OCI-LY7 (cell line): ENCODE measurements around the gene CCDC3. TPM values are rescaled to one million over a fixed set of nuclear protein-coding genes. Genes with fewer than 3 reads are reported as not detected.

Experiments
- BruUV-seq: library from RNA; stranded (reverse); fragments of 400-500 nt; replicated peaks from 2 replicates; lab custom pipeline; 2021; lab: Mats Ljungman, UMichigan
- CTCF ChIA-PET: fragments of 300-600 bp; sonication (Branson Sonifier 250); formaldehyde crosslinking; loops from one replicate; lab custom pipeline; 2022; ENCODE audit warnings: antibody characterized with exemption; ENCODE audit not compliant: unreplicated experiment; lab: Charles Lee
- POLR2A ChIA-PET: fragments of 300-600 bp; sonication (Branson Sonifier 250); formaldehyde crosslinking; loops from one replicate; lab custom pipeline; 2022; ENCODE audit warnings: antibody characterized with exemption; lab: Charles Lee
- DNase-seq: peaks from one replicate; pipeline ENCODE4 v3.0.0-alpha.2; 2015; ENCODE audit warnings: low spot score
- H2AFZ ChIP-seq: fragments of 200-600 bp; sonication (generic), shearing (Covaris generic); 2 replicates; pipeline ENCODE4 v1.6.1; 2014; ENCODE audit warnings: mild to moderate bottlenecking, antibody characterized with exemption, low read length, moderate library complexity
- H3K27ac ChIP-seq: fragments of 200-600 bp; sonication (generic); 2 replicates; pipeline ENCODE4 v1.5.1; 2014; ENCODE audit warnings: mixed run types, low read depth, mild to moderate bottlenecking, moderate library complexity, low read length, inconsistent platforms; ENCODE audit not compliant: poor library complexity, severe bottlenecking
- H3K36me3 ChIP-seq: fragments of 200-600 bp; sonication (generic); 2 replicates; pipeline ENCODE4 v1.6.1; 2014; ENCODE audit warnings: mild to moderate bottlenecking, antibody characterized with exemption, low read length, moderate library complexity, mixed read lengths; ENCODE audit not compliant: insufficient read depth
- H3K4me1 ChIP-seq: fragments of 200-600 bp; sonication (generic); 2 replicates; pipeline ENCODE4 v1.5.1; 2014; ENCODE audit warnings: mild to moderate bottlenecking, low read length; ENCODE audit not compliant: insufficient read depth, poor library complexity, severe bottlenecking
- H3K4me2 ChIP-seq: fragments of 200-600 bp; sonication (generic); 2 replicates; pipeline ENCODE4 v1.6.1; 2014; ENCODE audit warnings: mild to moderate bottlenecking, low read length
- H3K4me3 ChIP-seq: fragments of 200-600 bp; sonication (generic); 2 replicates; pipeline ENCODE4 v1.5.1; 2014; ENCODE audit warnings: mild to moderate bottlenecking, low read depth, low read length; ENCODE audit not compliant: poor library complexity, severe bottlenecking
- H3K79me2 ChIP-seq: fragments of 200-600 bp; sonication (generic); 2 replicates; pipeline ENCODE4 v1.6.1; 2016; ENCODE audit warnings: low read depth, mild to moderate bottlenecking, low read length, moderate library complexity, mixed read lengths; ENCODE audit not compliant: insufficient read depth
- H3K9me2 ChIP-seq: fragments of 200-600 bp; sonication (generic); 2 replicates; pipeline ENCODE4 v1.6.1; 2016; ENCODE audit warnings: mild to moderate bottlenecking, low read length, mixed read lengths; ENCODE audit not compliant: insufficient read depth
- H3K9me3 ChIP-seq: fragments of 200-600 bp; sonication (generic); 2 replicates; pipeline ENCODE4 v1.6.1; 2014; ENCODE audit warnings: mild to moderate bottlenecking, mixed run types, low read length, mixed read lengths
- H4K20me1 ChIP-seq: fragments of 200-600 bp; sonication (generic); 2 replicates; pipeline ENCODE4 v1.6.1; 2014; ENCODE audit warnings: mild to moderate bottlenecking, antibody characterized with exemption, low read length, moderate library complexity, mixed read lengths; ENCODE audit not compliant: insufficient read depth
- EZH2phosphoT487 ChIP-seq: fragments of 200-600 bp; sonication (generic); IDR thresholded peaks from 2 replicates; pipeline ENCODE4 v1.6.1; 2018; ENCODE audit warnings: low read depth, borderline replicate concordance, mild to moderate bottlenecking, mixed run types, antibody characterized with exemption, low read length, moderate library complexity, mixed read lengths
- intact Hi-C: fragments of 100-400 bp; cut with micrococcal nuclease; formaldehyde crosslinking; loops from one replicate; pipeline ENCODE4 v1.10.0; 2022; ENCODE audit not compliant: unreplicated experiment
- total RNA-seq, 2 experiments: library from RNA; depleted of rRNA in 1 of 2; stranded (reverse); fragments of >200 nt in 1 of 2; shearing (Covaris generic) in 1 of 2; gene quantifications; 2 replicates each; pipeline ENCODE4 v1.2.3, GENCODE V29; 2014 to 2022
- TF ChIP-seq, protein P1 (sequence below): fragments of 200-600 bp; sonication (generic); conservative IDR thresholded peaks from 2 replicates; pipeline ENCODE4 v1.5.1; 2014; ENCODE audit warnings: mild to moderate bottlenecking, antibody characterized with exemption, low read length, moderate library complexity, mixed read lengths

CCDC3 gene
- total RNA-seq, 2 experiments from 2014 or later, result not detected

DNA sequence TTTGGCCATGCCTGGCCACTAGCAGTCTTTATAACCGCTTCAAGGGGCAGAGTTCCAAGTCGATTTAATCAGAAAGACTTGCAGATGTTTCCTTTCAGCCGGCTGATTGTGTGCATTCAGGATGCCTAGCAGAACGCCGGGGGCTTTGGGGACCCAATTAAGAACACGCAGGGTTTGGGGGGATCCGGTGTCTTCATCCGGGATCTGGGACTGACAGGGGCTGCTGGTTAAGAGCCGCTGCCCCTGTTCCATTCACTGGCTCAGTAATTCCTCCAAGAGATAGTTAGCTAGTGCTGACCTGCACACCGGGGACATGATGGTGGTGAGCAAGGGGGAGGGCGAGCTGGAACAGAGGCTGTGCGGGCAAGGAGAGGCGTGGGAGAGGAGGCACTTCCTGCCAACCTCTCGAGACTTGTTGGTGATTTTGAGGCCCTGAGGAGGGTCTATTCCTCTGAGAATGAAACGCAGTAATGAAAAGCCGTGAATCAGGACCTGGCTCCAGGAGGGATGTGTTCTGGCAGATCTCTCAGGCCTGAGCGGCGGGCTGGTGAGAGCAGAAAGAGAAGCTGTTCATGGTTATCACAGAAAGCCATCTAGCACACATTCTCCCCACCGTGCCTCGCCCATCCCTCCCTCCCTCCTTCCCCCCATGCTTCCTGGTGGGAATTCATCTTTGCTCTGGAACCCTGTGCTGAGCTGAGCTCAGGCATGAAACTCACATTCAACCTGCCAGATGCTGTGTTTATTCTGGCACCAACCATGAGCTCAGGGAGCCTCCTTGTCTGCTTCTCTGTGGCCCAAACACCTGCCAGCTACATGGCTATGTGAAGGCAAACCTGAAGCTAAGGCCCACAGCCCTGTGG lies 152.0 kb downstream of the CCDC3 start:
- no peak overlapping the region for H3K27ac ChIP-seq
- no peaks in the 10 kb centered on the region for H3K79me2 ChIP-seq
- no peaks in the 10 kb centered on the region for H3K36me3 ChIP-seq
- no peaks in the 10 kb centered on the region for H4K20me1 ChIP-seq
- no TSS peak for BruUV-seq
- H3K4me1 ChIP-seq, result no peaks in the 10 kb centered on the region
- no peaks in the 10 kb centered on the region for H3K9me3 ChIP-seq
- intact Hi-C loops, result no loop called here
- no peak overlapping the region for H3K4me2 ChIP-seq
- H3K4me3 ChIP-seq, result no peak overlapping the region
- no peak for DNase-seq
- H3K9me2 ChIP-seq, result no peaks in the 10 kb centered on the region
- TF ChIP-seq EZH2phosphoT487, result no peak
- TF ChIP-seq, protein P1, sequence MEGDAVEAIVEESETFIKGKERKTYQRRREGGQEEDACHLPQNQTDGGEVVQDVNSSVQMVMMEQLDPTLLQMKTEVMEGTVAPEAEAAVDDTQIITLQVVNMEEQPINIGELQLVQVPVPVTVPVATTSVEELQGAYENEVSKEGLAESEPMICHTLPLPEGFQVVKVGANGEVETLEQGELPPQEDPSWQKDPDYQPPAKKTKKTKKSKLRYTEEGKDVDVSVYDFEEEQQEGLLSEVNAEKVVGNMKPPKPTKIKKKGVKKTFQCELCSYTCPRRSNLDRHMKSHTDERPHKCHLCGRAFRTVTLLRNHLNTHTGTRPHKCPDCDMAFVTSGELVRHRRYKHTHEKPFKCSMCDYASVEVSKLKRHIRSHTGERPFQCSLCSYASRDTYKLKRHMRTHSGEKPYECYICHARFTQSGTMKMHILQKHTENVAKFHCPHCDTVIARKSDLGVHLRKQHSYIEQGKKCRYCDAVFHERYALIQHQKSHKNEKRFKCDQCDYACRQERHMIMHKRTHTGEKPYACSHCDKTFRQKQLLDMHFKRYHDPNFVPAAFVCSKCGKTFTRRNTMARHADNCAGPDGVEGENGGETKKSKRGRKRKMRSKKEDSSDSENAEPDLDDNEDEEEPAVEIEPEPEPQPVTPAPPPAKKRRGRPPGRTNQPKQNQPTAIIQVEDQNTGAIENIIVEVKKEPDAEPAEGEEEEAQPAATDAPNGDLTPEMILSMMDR, result no peak
- POLR2A ChIA-PET, result no interaction called here
- CTCF ChIA-PET, result interaction anchor here (0.7 kb wide), 1 partner anchor 83 kb away, joined by 4 read pairs; no protein-coding TSS in a partner anchor
- no peak overlapping the region for H2AFZ ChIP-seq

DNA sequence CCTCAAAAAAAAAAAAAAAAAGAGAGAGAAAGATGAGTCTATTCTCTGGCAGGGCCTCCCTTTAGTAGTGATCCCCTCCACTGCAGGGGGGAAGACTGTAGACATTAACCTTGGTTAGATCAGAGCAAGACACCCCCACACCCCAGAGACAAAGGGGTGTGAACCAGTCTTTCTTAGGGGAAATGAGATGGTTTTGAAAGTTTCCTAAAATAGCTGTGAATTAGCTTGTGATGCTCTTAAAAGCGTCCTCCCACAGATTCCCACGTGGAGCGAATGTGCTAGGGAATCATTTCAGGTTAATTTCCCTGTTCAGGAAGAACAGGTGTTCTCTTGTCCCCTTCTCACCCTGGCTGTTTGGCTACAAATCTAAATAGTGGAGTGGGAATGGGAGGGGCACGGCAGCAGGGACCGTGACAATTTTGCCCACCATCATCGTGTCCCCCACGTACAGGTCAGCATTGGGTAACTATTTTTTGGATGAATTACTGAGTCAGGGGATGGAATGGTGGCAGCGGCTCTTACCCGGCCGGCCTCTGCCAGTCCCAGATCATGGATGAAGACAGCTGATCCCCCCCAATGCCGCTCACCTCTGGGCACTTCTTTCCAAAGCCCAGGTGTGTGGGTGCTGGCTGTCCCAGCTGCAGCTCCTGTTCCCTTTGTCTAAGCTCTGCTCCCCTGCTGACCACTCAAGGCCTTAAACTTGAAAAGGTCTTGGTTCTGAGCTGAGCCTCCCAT lies 152.9 kb downstream of the CCDC3 start:
- Histone ChIP-seq H3K4me3 (no peak overlapping the region), H2AFZ (no peak overlapping the region), H3K36me3 (no peaks in the 10 kb centered on the region), H3K79me2 (no peaks in the 10 kb centered on the region), H3K9me3 (no peaks in the 10 kb centered on the region), H3K4me2 (no peak overlapping the region), H3K27ac (no peak overlapping the region), H3K4me1 (no peaks in the 10 kb centered on the region), H4K20me1 (no peaks in the 10 kb centered on the region), H3K9me2 (no peaks in the 10 kb centered on the region)
- TF ChIP-seq, protein P1, result no peak
- TF ChIP-seq EZH2phosphoT487, result no peak
- intact Hi-C loops, result no loop called here
- POLR2A ChIA-PET, result interaction anchor here (0.7 kb wide), 1 partner anchor 1006 kb away, joined by 3 read pairs; no protein-coding TSS in a partner anchor
- CTCF ChIA-PET, result no interaction called here
- DNase-seq, result no peak
- no TSS peak for BruUV-seq
